Measurements from ENCODE around the gene SVIL. TPM values are rescaled to one million over a fixed set of nuclear protein-coding genes. Genes with fewer than 3 reads are reported as not detected.

The SVIL gene
- total RNA-seq, 4 donors from 2014 or later = 30.3 to 84.3 (median 62.5) TPM

GRCh38 chr10:29545122-29545521, 89.6 kb downstream of the SVIL start:
- Histone ChIP-seq H3K27me3 (no peaks in the 10 kb centered on the region), H3K4me1 (peaks cover 0 to 13% (median 0%) of the 10 kb centered on the region in 4 donors), H3K36me3 (peaks cover 0 to 19% (median 0%) of the 10 kb centered on the region in 3 donors), H3K27ac (no peak overlapping the region), H3K4me3 (no peak overlapping the region), H3K9me3 (no peaks in the 10 kb centered on the region)
- TF ChIP-seq CTCF (IDR thresholded peaks at IDR 0.05) = no peak
- no peak for TF ChIP-seq POLR2A (IDR thresholded peaks at IDR 0.05)
- no peak for DNase-seq

- no peaks in the 10 kb centered on the region for H3K27me3 ChIP-seq
- no peak for DNase-seq
- H3K4me3 ChIP-seq = no peak overlapping the region
- H3K36me3 ChIP-seq = peaks cover 0 to 15% (median 0%) of the 10 kb centered on the region in 3 donors
- peak overlapping the region in 1 of 4 donors; percentile 28 for H3K27ac ChIP-seq
- no peaks in the 10 kb centered on the region for H3K9me3 ChIP-seq
- peaks cover 0 to 13% (median 0%) of the 10 kb centered on the region in 4 donors for H3K4me1 ChIP-seq
- TF ChIP-seq POLR2A (IDR thresholded peaks at IDR 0.05) (no peak), CTCF (IDR thresholded peaks at IDR 0.05) (no peak)
Observed at GRCh38 chr10:29543715-29544114, 91.1 kb downstream of the SVIL start.

DNA sequence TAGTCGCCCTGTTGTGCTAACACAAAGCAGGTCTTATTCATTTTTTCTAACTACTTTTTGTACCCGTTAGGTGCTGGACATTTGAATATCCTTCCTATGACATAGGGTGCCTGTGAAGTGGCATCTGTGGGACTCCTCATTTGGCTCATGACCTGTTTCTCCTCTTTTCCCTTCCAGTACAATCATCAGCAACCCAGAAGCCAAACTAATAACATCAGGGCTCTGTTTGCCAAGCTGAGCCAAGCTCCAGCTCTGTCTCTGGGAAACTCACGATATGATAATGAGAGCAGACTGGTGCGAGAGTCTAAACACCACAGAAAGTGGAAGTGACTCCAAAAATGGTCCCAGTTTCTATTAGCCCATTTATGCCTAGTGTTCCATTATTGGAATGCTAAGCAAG, 92.0 kb downstream of the SVIL start:
- no peak overlapping the region for H3K27ac ChIP-seq

DNA sequence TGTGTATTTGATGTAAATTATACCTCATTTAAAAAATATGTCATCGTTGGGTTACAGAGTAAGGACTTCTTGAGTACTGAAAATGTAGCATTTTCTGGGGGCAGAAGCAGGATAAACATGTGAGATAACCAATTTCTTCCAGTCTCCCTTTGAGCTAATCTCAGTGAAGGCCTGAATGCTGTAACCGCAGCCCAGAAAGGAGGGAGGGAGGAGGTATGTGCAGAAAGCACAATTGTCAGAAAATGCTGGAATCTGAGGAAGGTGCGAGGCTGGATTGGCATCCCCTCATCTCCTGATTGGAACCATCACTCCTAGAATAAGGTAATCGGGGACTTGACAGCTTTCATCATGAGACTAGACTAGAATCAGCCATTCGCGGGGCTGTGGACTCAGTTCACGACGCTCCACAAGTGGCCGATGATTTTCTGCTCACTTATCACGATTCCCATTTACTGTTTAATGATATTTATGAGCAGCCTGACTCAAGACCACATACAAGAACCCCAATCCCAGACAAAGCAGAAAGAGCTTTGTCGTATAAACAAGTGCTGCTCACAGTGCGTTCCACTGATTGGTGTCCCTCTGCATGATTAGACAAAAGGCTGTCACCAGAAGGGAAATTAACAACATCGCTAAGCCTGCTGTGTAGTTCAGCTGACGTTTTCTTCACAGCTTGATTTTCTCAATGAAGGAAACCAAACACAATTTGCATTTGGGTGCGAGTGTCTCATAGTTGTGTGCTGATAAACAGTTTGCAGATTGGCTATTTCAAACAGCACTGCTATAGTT, 93.2 kb downstream of the SVIL start:
- Histone ChIP-seq H3K36me3 (peaks cover 0 to 16% (median 0%) of the 10 kb centered on the region in 3 donors), H3K27me3 (no peaks in the 10 kb centered on the region), H3K27ac (no peak overlapping the region), H3K4me3 (no peak overlapping the region), H3K4me1 (peaks cover 0 to 14% (median 0%) of the 10 kb centered on the region in 4 donors), H3K9me3 (no peaks in the 10 kb centered on the region)
- no peak for DNase-seq
- TF ChIP-seq CTCF (IDR thresholded peaks at IDR 0.05) (no peak), POLR2A (IDR thresholded peaks at IDR 0.05) (no peak)

More for the DNA sequence above, 92.0 kb downstream of the SVIL start:
- TF ChIP-seq POLR2A (IDR thresholded peaks at IDR 0.05) (no peak), CTCF (IDR thresholded peaks at IDR 0.05) (no peak)
- no peaks in the 10 kb centered on the region for H3K9me3 ChIP-seq
- no peaks in the 10 kb centered on the region for H3K27me3 ChIP-seq
- H3K36me3 ChIP-seq = peaks cover 0 to 14% (median 0%) of the 10 kb centered on the region in 3 donors
- DNase-seq = no peak
- peaks cover 0 to 13% (median 0%) of the 10 kb centered on the region in 4 donors for H3K4me1 ChIP-seq
- H3K4me3 ChIP-seq = no peak overlapping the region

DNA sequence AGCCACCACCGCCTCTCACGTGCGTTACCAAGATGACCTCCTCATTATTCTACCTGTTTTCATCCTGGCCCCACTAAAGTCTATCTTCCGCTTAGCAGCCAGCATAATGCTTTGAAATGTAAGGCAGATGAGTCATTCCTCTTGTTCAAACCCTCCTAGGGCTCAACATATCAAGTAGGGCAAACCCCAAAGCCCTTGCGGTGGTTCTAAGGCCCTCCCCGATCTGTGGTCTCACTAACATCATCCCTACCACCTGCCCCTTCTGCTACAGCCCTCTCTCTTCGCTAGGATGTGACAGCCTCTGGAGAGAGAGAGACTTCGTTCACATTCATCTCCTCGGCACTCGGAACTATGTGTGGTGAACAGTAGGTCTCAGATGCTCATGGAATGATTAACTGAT, 94.8 kb downstream of the SVIL start:
- no peak for DNase-seq
- H3K36me3 ChIP-seq = peaks cover 0 to 12% (median 0%) of the 10 kb centered on the region in 3 donors

More for the DNA sequence above, 94.8 kb downstream of the SVIL start:
- Histone ChIP-seq H3K4me1 (peaks cover 0 to 23% (median 0%) of the 10 kb centered on the region in 4 donors), H3K27ac (no peak overlapping the region), H3K9me3 (no peaks in the 10 kb centered on the region), H3K27me3 (no peaks in the 10 kb centered on the region), H3K4me3 (no peak overlapping the region)
- TF ChIP-seq CTCF (IDR thresholded peaks at IDR 0.05) (no peak), POLR2A (IDR thresholded peaks at IDR 0.05) (no peak)

All from Peyer's patch (tissue), 4 donors.